Measurements from ENCODE around the gene BTK. TPM values are rescaled to one million over a fixed set of nuclear protein-coding genes. Genes with fewer than 3 reads are reported as not detected.
A peak's percentile ranks its signal among the peaks of the same experiment; 100 is the strongest.

BTK gene
- total RNA-seq, 8 experiments from 2014 or later = 0.16 to 1.2 (median 0.81) TPM

DNA sequence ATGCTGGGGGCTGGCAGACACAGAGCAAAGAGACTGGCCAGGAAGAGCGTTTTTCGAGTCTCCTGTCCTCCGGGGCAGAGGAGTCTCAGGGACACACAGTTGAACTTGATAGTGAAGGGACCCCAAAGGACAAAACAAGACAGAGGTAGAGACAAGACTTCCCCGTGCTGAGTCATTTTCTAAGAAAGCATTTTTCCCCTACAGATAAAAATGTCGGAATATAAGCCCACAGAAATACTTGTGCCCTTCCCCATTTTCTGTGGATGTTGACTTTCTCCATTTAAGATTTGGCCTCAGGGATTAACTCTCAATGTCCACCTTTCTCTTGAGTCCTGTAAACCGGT lies 523 bp upstream of the BTK start:
- Histone ChIP-seq H3K4me3 (no peak overlapping the region), H3K27ac (no peak overlapping the region), H3K4me1 (replicated peaks in 1 of 2) (peaks cover 0 to 4% of the 10 kb centered on the region in 2 donors)
- WGBS, 10 experiments = 0 to 51% (median 29%) methylated on average over 1 to 6 of the region's 6 CpGs; no CpG with 5 or more reads in 7 of the 10 experiments
- no peak for ATAC-seq (replicated peaks in 6 of 8)
- in situ Hi-C loops (cut with MboI; ENCODE audit: low pct_unique_long_range_greater_than_20kb in 2 of 9, low sequenced_read_pairs in 9 of 9, unreplicated experiment in 9 of 9) = no loop called here

- Histone ChIP-seq H3K4me1 (replicated peaks in 1 of 2) (peaks cover 0 to 4% of the 10 kb centered on the region in 2 donors), H3K27ac (no peak overlapping the region), H3K4me3 (no peak overlapping the region)
- in situ Hi-C loops (cut with MboI; ENCODE audit: low pct_unique_long_range_greater_than_20kb in 2 of 9, low sequenced_read_pairs in 9 of 9, unreplicated experiment in 9 of 9) = no loop called here
- 39 to 100% (median 75%) methylated on average over 1 to 7 of the region's 7 CpGs; no CpG with 5 or more reads in 3 of the 10 experiments for WGBS, 10 experiments
- no peak for ATAC-seq (replicated peaks in 6 of 8)
These were observed 836 bp downstream of the BTK start for GRCh38 chrX:101385026-101385684.

DNA sequence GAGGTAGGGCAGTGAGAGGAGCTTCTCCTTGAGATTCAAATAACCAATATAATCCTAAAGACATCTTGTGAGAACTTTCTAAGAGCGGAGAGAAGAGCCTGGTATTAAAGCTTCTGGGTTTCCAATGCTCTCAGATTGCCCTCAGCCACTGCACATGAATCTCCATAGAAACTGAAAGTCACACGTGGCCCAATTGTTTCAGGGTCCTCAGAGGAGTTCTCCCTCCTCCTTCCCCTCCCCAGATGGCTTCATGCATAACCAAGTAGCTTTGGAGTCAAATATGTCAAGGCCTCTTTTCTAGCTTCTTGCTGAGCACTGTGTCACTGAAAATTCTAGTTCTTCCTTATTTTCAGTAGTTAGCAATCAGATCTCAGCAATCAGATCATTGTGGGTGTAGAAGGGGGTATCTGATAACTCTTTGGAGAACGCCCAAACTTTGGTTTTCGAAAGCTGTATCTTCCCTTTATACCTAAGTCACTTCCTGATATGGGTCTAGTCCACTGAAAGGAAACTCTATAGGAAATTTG lies 2.2 kb downstream of the BTK start:
- no peak overlapping the region for H3K27ac ChIP-seq
- 0 to 100% (median 22%) methylated on average over 1 to 4 of the region's 4 CpGs; no CpG with 5 or more reads in 6 of the 10 experiments for WGBS, 10 experiments
- in situ Hi-C loops (cut with MboI; ENCODE audit: low pct_unique_long_range_greater_than_20kb in 2 of 9, low sequenced_read_pairs in 9 of 9, unreplicated experiment in 9 of 9) = no loop called here
- H3K4me3 ChIP-seq = no peak overlapping the region
- H3K4me1 ChIP-seq (replicated peaks in 1 of 2) = peaks cover 0 to 4% of the 10 kb centered on the region in 2 donors
- peak in 5 of 8 experiments; percentile 68 to 88 (median 75) for ATAC-seq (replicated peaks in 6 of 8)

DNA sequence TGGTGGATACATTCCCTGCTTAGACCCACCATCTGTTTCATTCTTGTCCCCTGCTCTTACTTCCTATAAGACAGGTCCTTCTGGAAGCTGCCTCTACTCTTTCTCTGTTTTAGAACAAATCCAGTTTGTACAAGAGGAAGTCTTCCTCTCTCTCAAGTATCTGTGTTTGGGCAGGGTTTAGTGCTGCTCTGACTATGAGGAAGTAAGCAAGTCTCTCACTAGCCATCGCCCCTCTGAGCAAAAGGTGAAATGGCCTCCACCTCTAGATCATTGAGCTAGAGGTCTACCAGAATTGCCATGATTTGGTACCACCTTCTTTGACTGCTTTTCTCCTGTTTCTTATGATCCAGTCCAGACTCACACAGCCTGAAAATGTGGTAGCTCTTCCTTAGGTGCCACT lies 8.4 kb downstream of the BTK start:
- ATAC-seq (replicated peaks in 6 of 8) = no peak
- 63% methylated on average over 1 of the region's 1 CpG; no CpG with 5 or more reads in 9 of the 10 experiments for WGBS, 10 experiments
- in situ Hi-C loops (cut with MboI; ENCODE audit: low pct_unique_long_range_greater_than_20kb in 2 of 9, low sequenced_read_pairs in 9 of 9, unreplicated experiment in 9 of 9) = no loop called here
- Histone ChIP-seq H3K4me1 (replicated peaks in 1 of 2) (no peaks in the 10 kb centered on the region), H3K27ac (no peak overlapping the region), H3K4me3 (no peak overlapping the region)

DNA sequence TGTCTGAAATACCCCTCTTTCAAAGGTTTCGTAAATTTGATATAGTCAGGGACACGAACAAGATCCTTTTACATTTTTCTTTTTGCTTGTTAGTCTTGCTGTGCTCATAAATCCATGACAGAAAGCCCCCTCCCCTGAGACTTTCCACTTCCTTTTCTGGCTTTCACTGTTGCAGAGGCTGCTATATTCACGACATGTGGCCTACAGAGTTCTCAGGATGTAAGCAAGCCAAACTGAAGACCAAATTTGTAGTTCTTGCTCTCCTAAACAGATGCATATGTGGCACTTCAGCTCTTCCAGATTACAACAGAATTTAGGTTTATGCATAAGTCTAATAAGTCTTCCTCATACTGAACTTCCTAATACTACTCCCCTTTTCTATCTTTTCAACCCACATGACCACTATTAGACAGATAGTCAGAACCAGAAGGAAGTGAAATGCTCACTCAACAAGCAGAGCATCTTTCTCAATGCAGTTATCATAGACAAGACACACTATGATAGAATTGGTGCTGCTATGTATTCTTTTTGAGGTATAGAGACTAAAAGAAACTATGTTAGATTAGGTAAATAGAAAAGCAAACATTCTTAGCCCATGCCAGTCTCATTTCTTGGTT lies 15.0 kb downstream of the BTK start:
- in situ Hi-C loops (cut with MboI; ENCODE audit: low pct_unique_long_range_greater_than_20kb in 2 of 9, low sequenced_read_pairs in 9 of 9, unreplicated experiment in 9 of 9) = no loop called here
- Histone ChIP-seq H3K4me3 (no peak overlapping the region), H3K4me1 (replicated peaks in 1 of 2) (no peaks in the 10 kb centered on the region), H3K27ac (no peak overlapping the region)
- WGBS, 10 experiments = 0 to 70% (median 36%) methylated on average over 1 to 3 of the region's 3 CpGs; no CpG with 5 or more reads in 4 of the 10 experiments
- ATAC-seq (replicated peaks in 6 of 8) = no peak

- no peaks in the 10 kb centered on the region for H3K4me1 ChIP-seq (replicated peaks in 1 of 2)
- in situ Hi-C loops (cut with MboI; ENCODE audit: low pct_unique_long_range_greater_than_20kb in 2 of 9, low sequenced_read_pairs in 9 of 9, unreplicated experiment in 9 of 9) = no loop called here
- 17 to 96% (median 46%) methylated on average over 1 to 6 of the region's 6 CpGs; no CpG with 5 or more reads in 2 of the 10 experiments for WGBS, 10 experiments
- H3K27ac ChIP-seq = no peak overlapping the region
- no peak for ATAC-seq (replicated peaks in 6 of 8)
- no peak overlapping the region for H3K4me3 ChIP-seq
These were observed 16.3 kb downstream of the BTK start for GRCh38 chrX:101369687-101370086.

- ATAC-seq (replicated peaks in 6 of 8) = no peak
- in situ Hi-C loops (cut with MboI; ENCODE audit: low pct_unique_long_range_greater_than_20kb in 2 of 9, low sequenced_read_pairs in 9 of 9, unreplicated experiment in 9 of 9) = no loop called here
- Histone ChIP-seq H3K27ac (no peak overlapping the region), H3K4me3 (no peak overlapping the region), H3K4me1 (replicated peaks in 1 of 2) (no peaks in the 10 kb centered on the region)
These were observed 17.2 kb downstream of the BTK start for GRCh38 chrX:101368800-101369199.

GRCh38 chrX:101365301-101365795 lies 20.6 kb downstream of the BTK start:
- 17% methylated on average over 1 of the region's 1 CpG; no CpG with 5 or more reads in 9 of the 10 experiments for WGBS, 10 experiments
- Histone ChIP-seq H3K4me3 (no peak overlapping the region), H3K27ac (no peak overlapping the region), H3K4me1 (replicated peaks in 1 of 2) (no peaks in the 10 kb centered on the region)
- peak in 3 of 8 experiments; percentile 56 to 82 (median 75) for ATAC-seq (replicated peaks in 6 of 8)
- in situ Hi-C loops (cut with MboI; ENCODE audit: low pct_unique_long_range_greater_than_20kb in 2 of 9, low sequenced_read_pairs in 9 of 9, unreplicated experiment in 9 of 9) = no loop called here

- Histone ChIP-seq H3K27ac (no peak overlapping the region), H3K4me1 (replicated peaks in 1 of 2) (no peaks in the 10 kb centered on the region), H3K4me3 (no peak overlapping the region)
- ATAC-seq (replicated peaks in 6 of 8) = no peak
- in situ Hi-C loops (cut with MboI; ENCODE audit: low pct_unique_long_range_greater_than_20kb in 2 of 9, low sequenced_read_pairs in 9 of 9, unreplicated experiment in 9 of 9) = no loop called here
These were observed 23.2 kb downstream of the BTK start for GRCh38 chrX:101362757-101363156.

DNA sequence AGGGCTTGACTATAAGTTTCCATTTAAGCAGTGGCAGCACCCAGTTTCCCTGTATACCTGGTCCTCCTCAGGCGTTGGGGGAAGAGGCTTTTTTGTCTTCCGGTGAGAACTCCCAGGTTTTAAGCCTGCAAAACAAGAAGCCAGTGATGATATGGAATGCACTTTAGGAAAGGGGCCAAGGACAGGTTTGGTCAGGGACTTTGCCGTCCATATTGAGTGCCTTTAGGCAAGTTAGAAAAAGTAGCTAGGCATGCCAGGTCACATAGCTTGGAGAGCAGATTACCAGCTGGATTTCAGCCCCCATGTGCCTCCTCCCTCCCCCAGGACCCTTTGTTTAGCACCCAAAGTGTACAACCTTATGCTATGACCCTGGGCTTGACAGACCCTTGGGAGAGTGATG lies 23.9 kb downstream of the BTK start:
- no peak for ATAC-seq (replicated peaks in 6 of 8)
- 46% methylated on average over 3 of the region's 3 CpGs; no CpG with 5 or more reads in 9 of the 10 experiments for WGBS, 10 experiments
- Histone ChIP-seq H3K4me1 (replicated peaks in 1 of 2) (no peaks in the 10 kb centered on the region), H3K27ac (no peak overlapping the region), H3K4me3 (no peak overlapping the region)
- in situ Hi-C loops (cut with MboI; ENCODE audit: low pct_unique_long_range_greater_than_20kb in 2 of 9, low sequenced_read_pairs in 9 of 9, unreplicated experiment in 9 of 9) = no loop called here

- 13 to 80% (median 38%) methylated on average over 1 to 4 of the region's 7 CpGs; no CpG with 5 or more reads in 6 of the 10 experiments for WGBS, 10 experiments
- no peaks in the 10 kb centered on the region for H3K4me1 ChIP-seq (replicated peaks in 1 of 2)
- in situ Hi-C loops (cut with MboI; ENCODE audit: low pct_unique_long_range_greater_than_20kb in 2 of 9, low sequenced_read_pairs in 9 of 9, unreplicated experiment in 9 of 9) = no loop called here
- no peak overlapping the region for H3K27ac ChIP-seq
- H3K4me3 ChIP-seq = no peak overlapping the region
- ATAC-seq (replicated peaks in 6 of 8) = peak in 3 of 8 experiments; percentile 77 to 87 (median 82)
These were observed 25.6 kb downstream of the BTK start for GRCh38 chrX:101360390-101360789.

DNA sequence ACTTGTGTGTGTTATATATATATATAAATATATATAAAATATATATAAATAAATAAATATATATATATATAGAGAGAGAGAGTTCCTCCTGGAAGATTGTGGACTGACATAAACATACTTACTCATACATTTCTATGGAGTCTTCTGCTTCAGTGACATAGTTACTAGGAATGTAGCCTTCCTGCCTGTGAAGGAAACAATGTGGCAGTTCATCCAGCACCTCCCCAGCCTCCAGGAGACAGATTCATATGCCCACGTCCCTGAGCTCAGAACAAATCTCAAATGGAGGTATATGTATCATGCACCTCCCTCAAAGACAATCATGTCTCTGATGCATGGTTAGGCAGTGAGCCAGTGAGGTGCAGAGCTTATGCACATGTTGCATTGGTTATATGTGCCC lies 26.0 kb downstream of the BTK start:
- Histone ChIP-seq H3K4me1 (replicated peaks in 1 of 2) (no peaks in the 10 kb centered on the region), H3K27ac (no peak overlapping the region), H3K4me3 (no peak overlapping the region)
- ATAC-seq (replicated peaks in 6 of 8) = peak in 2 of 8 experiments; percentile 25 to 43
- WGBS, 10 experiments = no CpG with 5 or more reads among the region's 1 CpG
- in situ Hi-C loops (cut with MboI; ENCODE audit: low pct_unique_long_range_greater_than_20kb in 2 of 9, low sequenced_read_pairs in 9 of 9, unreplicated experiment in 9 of 9) = no loop called here

GRCh38 chrX:101357166-101357795 lies 28.7 kb downstream of the BTK start:
- peak in 3 of 8 experiments; percentile 52 to 67 (median 66) for ATAC-seq (replicated peaks in 6 of 8)
- H3K4me3 ChIP-seq = no peak overlapping the region
- no peak overlapping the region for H3K27ac ChIP-seq
- no peaks in the 10 kb centered on the region for H3K4me1 ChIP-seq (replicated peaks in 1 of 2)
- in situ Hi-C loops (cut with MboI; ENCODE audit: low pct_unique_long_range_greater_than_20kb in 2 of 9, low sequenced_read_pairs in 9 of 9, unreplicated experiment in 9 of 9) = no loop called here
- 0 to 39% (median 20%) methylated on average over 1 to 5 of the region's 5 CpGs; no CpG with 5 or more reads in 5 of the 10 experiments for WGBS, 10 experiments
